Thyroid gland (tissue), 4 donors: ENCODE measurements around the gene EFNA5. TPM values are rescaled to one million over a fixed set of nuclear protein-coding genes. Genes with fewer than 3 reads are reported as not detected.

Experiments
- DNase-seq, 2 donors: peaks; one replicate each; pipeline ENCODE4 v3.0.0-alpha.2; 2019
- H3K27ac ChIP-seq, 3 donors: fragments of 200-600 bp; sonication (generic); 1 replicate in 2 of 3; 2 replicates in 1 of 3; pipeline ENCODE4 v1.5.1; 2016 to 2019; ENCODE audit warnings: mild to moderate bottlenecking in 1 of 3, moderate library complexity in 1 of 3
- H3K27me3 ChIP-seq: fragments of 200-600 bp; sonication (generic); one replicate; pipeline ENCODE4 v1.5.1; 2019
- H3K36me3 ChIP-seq, 2 donors: fragments of 200-600 bp; sonication (generic); one replicate each; pipeline ENCODE4 v1.5.1; 2016 to 2019
- H3K4me1 ChIP-seq, 2 donors: fragments of 200-600 bp; sonication (generic); one replicate each; pipeline ENCODE4 v1.5.1; 2017 to 2019
- H3K4me3 ChIP-seq, 3 donors: fragments of 200-600 bp; sonication (generic); replicated peaks in 1 of 3; 1 replicate in 2 of 3; 2 replicates in 1 of 3; pipeline ENCODE4 v1.5.1; 2016; ENCODE audit warnings: mild to moderate bottlenecking in 1 of 3
- H3K9me3 ChIP-seq: fragments of 200-600 bp; sonication (generic); one replicate; pipeline ENCODE4 v1.5.1; 2017
- POLR2A ChIP-seq, 2 donors: fragments of 450-650 bp; IDR thresholded peaks; one replicate each; pipeline ENCODE4 v1.6.1; 2017; ENCODE audit warnings: antibody characterized with exemption in 2 of 2, mild to moderate bottlenecking in 2 of 2, moderate library complexity in 1 of 2
- WGBS, 2 donors: methylation state at CpG; one replicate each; pipeline ENCODE4 v1.1.5; 2017; 5-methylcytosine and 5-hydroxymethylcytosine counted together
- intact Hi-C: fragments of 100-400 bp; cut with DNase I; formaldehyde crosslinking; loops from one replicate; pipeline ENCODE4 v1.15.1; 2023
- total RNA-seq, 4 donors: library from RNA; depleted of rRNA; stranded (reverse); fragments of >200 nt; gene quantifications; one replicate each; pipeline ENCODE4 v1.2.3, GENCODE V29; 2016
- TF ChIP-seq, protein P1 (sequence below), 6 experiments: fragments of 200-600 bp in 3 of 6; fragments of 450-650 bp in 3 of 6; sonication (generic) in 3 of 6; IDR thresholded peaks; one replicate each; pipeline ENCODE4 v1.5.1; 2016 to 2019; ENCODE audit warnings: antibody characterized with exemption in 6 of 6, mild to moderate bottlenecking in 2 of 6, inconsistent platforms in 1 of 6, moderate library complexity in 1 of 6

The EFNA5 gene
- total RNA-seq, 4 donors from 2014 or later = 5.7 to 17.2 (median 6.4) TPM

DNA sequence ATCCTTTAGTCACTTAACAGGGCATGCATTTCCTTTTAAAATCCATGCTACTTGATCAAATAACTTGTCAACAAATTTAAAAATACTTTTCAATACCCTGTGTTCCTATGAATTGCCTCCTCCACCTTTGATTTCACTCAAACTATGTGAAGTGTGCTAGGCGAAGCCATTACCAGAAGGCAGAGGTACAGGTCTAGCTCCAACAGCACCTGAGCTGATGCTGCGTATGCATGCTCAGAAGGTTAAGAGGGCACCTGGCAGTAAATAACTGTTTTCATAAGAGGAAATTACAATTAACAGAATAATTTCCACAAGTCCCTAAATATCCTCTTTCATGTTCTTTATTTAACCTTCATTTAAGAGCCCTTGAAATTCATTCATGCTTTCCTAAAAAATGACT lies 251.8 kb downstream of the EFNA5 start:
- intact Hi-C loops = no loop called here
- no peak overlapping the region for H3K4me3 ChIP-seq
- 82 to 84% methylated on average over 2 of the region's 2 CpGs for WGBS, 2 donors
- no peaks in the 10 kb centered on the region for H3K4me1 ChIP-seq
- H3K36me3 ChIP-seq = no peaks in the 10 kb centered on the region
- TF ChIP-seq POLR2A (IDR thresholded peaks at IDR 0.05) = no peak
- TF ChIP-seq, protein P1, sequence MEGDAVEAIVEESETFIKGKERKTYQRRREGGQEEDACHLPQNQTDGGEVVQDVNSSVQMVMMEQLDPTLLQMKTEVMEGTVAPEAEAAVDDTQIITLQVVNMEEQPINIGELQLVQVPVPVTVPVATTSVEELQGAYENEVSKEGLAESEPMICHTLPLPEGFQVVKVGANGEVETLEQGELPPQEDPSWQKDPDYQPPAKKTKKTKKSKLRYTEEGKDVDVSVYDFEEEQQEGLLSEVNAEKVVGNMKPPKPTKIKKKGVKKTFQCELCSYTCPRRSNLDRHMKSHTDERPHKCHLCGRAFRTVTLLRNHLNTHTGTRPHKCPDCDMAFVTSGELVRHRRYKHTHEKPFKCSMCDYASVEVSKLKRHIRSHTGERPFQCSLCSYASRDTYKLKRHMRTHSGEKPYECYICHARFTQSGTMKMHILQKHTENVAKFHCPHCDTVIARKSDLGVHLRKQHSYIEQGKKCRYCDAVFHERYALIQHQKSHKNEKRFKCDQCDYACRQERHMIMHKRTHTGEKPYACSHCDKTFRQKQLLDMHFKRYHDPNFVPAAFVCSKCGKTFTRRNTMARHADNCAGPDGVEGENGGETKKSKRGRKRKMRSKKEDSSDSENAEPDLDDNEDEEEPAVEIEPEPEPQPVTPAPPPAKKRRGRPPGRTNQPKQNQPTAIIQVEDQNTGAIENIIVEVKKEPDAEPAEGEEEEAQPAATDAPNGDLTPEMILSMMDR (IDR thresholded peaks at IDR 0.05) = no peak
- no peaks in the 10 kb centered on the region for H3K9me3 ChIP-seq
- no peaks in the 10 kb centered on the region for H3K27me3 ChIP-seq
- no peak for DNase-seq
- H3K27ac ChIP-seq = no peak overlapping the region

DNA sequence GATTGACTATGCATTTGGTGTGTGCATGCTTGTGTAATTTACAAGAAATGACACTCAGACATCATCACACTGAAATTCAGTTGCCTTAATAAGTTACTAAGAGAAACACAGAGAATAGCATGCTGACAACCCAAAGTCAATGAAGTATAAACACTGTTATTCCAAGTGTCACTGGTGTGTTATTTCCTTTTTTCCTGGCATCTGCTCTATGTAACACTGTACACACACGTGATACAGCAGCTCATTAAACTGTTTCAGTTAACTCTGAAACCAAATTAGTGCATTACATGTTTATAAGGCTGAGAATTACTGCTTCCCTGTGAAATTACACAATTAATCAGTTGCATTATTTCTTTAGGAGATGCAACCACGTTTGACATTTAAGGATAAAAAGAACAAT lies 252.7 kb downstream of the EFNA5 start:
- H3K9me3 ChIP-seq = no peaks in the 10 kb centered on the region
- no peak overlapping the region for H3K27ac ChIP-seq
- no peak overlapping the region for H3K4me3 ChIP-seq
- no peaks in the 10 kb centered on the region for H3K36me3 ChIP-seq
- intact Hi-C loops = no loop called here
- no peaks in the 10 kb centered on the region for H3K27me3 ChIP-seq
- WGBS, 2 donors = 38 to 50% methylated on average over 2 of the region's 2 CpGs
- DNase-seq = no peak
- TF ChIP-seq POLR2A (IDR thresholded peaks at IDR 0.05) = no peak
- TF ChIP-seq, protein P1 (IDR thresholded peaks at IDR 0.05) = no peak
- H3K4me1 ChIP-seq = no peaks in the 10 kb centered on the region

- intact Hi-C loops = no loop called here
- 88 to 92% methylated on average over 1 of the region's 1 CpG for WGBS, 2 donors
- no peak for DNase-seq
- H3K36me3 ChIP-seq = no peaks in the 10 kb centered on the region
- H3K4me3 ChIP-seq = no peak overlapping the region
- H3K9me3 ChIP-seq = no peaks in the 10 kb centered on the region
- no peaks in the 10 kb centered on the region for H3K27me3 ChIP-seq
- TF ChIP-seq, protein P1 (IDR thresholded peaks at IDR 0.05) = no peak
- no peak for TF ChIP-seq POLR2A (IDR thresholded peaks at IDR 0.05)
- no peaks in the 10 kb centered on the region for H3K4me1 ChIP-seq
- no peak overlapping the region for H3K27ac ChIP-seq
Measured at GRCh38 chr5:107415762-107416161, 255.0 kb downstream of the EFNA5 start.

DNA sequence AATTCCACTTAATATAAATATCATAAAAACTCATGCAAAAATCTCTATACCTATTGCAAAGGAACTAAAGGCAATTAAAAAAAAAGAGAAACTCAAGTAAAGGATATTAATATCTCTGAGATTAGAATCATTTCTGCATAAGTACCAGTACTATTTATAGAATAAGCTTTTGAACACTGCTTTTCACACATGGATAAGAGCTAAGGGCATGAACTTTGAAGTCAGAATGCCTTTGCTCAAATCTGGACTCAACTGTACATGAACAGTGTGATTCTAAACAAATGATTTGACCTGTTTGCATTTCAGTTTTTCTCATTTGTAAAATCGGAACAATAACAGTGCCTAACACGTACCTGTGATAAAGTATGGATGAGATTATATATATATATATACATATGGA lies 255.9 kb downstream of the EFNA5 start:
- H3K4me1 ChIP-seq = no peaks in the 10 kb centered on the region
- no peaks in the 10 kb centered on the region for H3K9me3 ChIP-seq
- DNase-seq = no peak
- H3K27ac ChIP-seq = no peak overlapping the region
- no peaks in the 10 kb centered on the region for H3K36me3 ChIP-seq
- no peaks in the 10 kb centered on the region for H3K27me3 ChIP-seq
- no peak overlapping the region for H3K4me3 ChIP-seq
- TF ChIP-seq, protein P1 (IDR thresholded peaks at IDR 0.05) = no peak
- no peak for TF ChIP-seq POLR2A (IDR thresholded peaks at IDR 0.05)
- intact Hi-C loops = no loop called here
- 95 to 97% methylated on average over 2 of the region's 2 CpGs for WGBS, 2 donors

DNA sequence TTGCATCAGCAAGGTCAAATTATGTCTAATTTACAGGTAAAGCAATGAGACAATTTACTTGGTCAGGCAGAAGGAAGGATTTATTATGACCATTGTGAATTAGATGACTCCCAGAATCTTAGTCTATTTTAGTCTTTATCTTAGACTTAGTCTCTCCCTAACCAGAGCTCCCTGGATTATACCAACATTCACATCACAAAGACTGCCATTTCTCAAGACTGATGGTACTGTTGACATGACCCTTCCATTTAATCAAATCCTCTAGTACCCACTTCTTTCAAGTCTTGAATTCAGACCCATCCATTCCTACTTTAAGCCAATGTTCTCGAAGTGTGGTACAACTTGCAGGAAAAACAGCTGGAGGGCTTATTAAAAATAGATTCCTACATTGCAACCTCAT lies 257.0 kb downstream of the EFNA5 start:
- H3K4me1 ChIP-seq = no peaks in the 10 kb centered on the region

More for the DNA sequence above, 257.0 kb downstream of the EFNA5 start:
- DNase-seq = no peak
- Histone ChIP-seq H3K27ac (no peak overlapping the region), H3K36me3 (no peaks in the 10 kb centered on the region), H3K9me3 (no peaks in the 10 kb centered on the region), H3K4me3 (no peak overlapping the region), H3K27me3 (no peaks in the 10 kb centered on the region)
- TF ChIP-seq, protein P1 (IDR thresholded peaks at IDR 0.05) = no peak
- intact Hi-C loops = no loop called here
- 89 to 98% methylated on average over 1 of the region's 1 CpG for WGBS, 2 donors
